Fibroblast of skin of right quadriceps (primary cell): ENCODE results near the gene ZFAND4.
"Not testable (repeated sequence)": the region's sequence is repeated elsewhere in the genome, so short reads cannot be mapped to it uniquely, and the experiment has no call there.

Experiments used
- DNase-seq: peaks from one replicate; pipeline ENCODE4 v3.0.0-alpha.2; 2013

Gene ZFAND4

GRCh38 chr10:45586028-45586824, 86.3 kb downstream of the ZFAND4 start:
- DNase-seq = no peak

DNA sequence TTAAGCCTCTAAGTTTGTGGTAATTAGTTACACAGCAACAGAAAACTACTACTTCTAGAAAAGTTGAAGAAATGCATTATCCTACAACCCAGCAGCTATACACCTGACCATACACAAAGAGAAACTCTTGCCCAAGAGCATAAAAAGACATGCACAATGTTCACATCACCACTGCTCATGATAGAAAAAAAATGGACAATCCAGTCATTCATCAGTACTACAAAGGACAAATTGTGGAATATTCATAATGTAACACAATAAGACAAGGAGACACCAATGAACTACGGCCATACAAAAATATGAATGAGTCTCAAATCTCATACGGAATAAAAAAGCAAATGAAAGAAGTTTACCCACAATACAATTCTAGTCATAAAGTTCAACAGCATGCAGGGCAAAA, 87.4 kb downstream of the ZFAND4 start:
- DNase-seq = no peak

DNA sequence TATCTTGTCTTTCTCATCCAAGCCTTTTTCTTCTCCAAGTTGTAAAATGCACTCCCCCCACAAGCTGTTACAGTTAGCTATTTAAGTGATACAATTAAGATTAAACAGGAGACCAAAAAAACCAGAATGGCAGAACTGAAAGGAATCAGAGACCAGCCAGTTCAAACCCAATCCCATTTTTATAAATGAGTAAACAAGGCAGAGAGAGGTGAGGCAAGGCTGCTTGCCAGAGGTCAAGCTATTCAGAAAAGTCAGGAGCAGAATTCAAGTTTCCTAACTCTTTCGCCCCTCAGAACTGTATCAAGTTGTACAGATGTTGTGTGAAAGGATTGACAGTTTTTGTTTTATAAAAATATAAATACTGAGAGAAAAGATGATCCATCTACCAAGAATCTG, 90.2 kb downstream of the ZFAND4 start:
- no peak for DNase-seq

GRCh38 chr10:45581582-45582385, 90.8 kb downstream of the ZFAND4 start:
- no peak for DNase-seq

DNA sequence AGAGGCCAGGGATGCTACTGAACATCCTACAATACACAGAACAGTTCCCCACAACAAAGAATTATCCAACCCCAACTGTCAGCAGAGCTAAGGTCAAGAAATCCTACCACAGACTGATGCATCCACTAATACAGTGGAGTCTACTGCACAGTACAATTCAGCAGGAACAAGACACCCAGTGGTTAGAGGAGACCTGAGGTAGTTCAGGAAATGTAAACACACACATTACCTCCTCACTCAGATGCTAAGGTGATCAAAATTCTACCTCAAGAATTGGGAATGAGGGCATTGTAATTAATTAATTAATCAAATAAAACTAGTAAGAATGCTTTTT, 91.4 kb downstream of the ZFAND4 start:
- DNase-seq = no peak

DNA sequence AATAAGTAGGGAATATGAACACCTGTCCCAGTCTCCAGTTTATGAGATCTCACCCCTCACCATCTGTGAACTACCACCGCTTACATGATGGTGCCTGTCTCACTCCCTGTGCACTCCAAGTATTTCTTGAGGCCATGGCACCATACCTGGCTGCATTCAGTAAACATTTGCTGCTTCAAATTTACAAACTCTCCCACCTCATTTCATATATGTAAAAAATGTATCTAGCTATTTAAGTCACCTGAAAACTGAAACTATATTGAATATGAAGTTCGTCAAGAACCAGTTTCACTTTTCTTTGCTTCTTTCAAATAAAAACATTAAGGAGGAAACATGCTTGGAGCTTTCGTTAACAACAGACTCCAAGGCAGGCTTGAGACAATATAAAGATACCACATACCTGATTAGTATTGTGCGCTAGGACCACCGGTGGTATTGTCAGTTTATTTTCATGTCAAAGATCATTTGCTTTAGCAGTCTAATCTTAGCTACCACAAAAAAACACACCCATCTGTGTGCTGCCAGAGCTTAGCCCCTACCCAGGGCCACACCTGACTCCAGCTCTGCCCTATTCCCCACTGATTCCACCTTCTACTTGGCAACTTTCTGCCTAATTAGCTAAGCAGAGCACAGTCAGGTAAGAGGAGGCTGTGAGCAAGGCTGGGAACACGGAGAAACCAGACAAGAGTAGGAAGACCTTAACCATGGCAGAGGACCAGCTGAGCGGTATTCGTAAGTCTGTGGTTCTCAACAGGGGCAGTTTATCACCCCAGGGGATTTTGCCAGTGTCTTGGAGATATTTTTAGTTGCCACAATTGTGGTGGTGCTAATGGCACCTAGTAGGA, 92.0 kb downstream of the ZFAND4 start:
- DNase-seq = no peak

DNA sequence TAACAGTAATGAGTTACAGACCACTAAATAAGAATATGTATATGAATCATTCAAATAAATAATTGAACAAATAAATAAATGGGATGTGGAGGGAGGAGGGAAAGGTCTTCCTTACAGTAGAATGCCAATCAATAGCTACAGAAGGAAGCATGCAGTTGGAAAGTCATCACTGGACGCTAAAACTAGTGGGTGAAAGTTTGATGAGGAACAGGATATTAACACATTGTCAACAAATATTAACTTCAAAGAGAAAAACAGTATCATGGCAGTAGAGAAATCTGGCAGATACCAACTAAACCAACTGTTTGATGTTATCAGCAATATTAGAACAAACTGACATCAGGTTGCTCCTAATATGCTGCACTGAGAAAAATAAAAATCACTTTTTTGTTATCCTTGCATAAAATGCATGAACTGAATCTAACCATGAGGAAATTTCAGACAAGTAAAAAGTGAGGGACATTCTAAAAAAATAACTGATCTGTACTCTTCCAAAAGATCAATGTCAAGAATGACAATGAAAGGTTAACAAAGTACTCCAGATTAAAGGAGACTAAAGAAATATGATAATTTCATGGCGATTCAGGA, 94.1 kb downstream of the ZFAND4 start:
- DNase-seq = no peak

- no peak for DNase-seq
Observed at GRCh38 chr10:45575966-45576597, 96.5 kb downstream of the ZFAND4 start.

DNA sequence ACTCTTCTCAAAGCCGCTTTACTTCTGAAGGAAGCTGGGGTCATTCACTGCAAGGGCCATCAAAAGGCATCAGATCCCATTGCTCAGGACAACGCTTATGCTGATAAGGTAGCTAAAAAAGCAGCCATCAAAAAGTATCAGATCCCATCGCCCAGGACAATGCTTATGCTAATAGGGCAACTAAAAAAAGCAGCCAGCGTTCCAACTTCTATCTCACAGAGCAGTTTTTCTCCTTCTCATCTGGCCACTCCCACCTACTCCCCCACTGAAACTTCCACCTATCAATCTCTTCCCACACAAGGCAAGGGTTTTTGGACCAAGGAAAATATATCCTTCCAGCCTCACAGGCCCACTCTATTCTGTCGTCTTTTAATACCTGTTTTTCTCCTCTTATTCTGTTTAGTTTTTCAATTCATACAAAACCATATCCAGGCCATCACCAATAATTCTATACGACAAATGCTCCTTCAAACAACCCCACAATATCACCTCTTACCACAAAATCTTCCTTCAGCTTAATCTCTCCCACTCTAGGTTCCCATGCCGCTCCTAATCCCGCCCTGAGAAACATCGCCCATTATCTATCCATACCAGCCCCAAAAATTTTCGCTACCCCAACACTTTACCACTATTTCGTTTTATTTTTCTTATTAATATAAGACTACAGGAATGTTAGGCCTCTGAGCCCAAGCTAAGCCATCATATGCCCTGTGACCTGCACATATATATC, 97.4 kb downstream of the ZFAND4 start:
- DNase-seq = not testable (repeated sequence)

GRCh38 chr10:45569471-45569870, 103.1 kb downstream of the ZFAND4 start:
- DNase-seq = no peak

DNA sequence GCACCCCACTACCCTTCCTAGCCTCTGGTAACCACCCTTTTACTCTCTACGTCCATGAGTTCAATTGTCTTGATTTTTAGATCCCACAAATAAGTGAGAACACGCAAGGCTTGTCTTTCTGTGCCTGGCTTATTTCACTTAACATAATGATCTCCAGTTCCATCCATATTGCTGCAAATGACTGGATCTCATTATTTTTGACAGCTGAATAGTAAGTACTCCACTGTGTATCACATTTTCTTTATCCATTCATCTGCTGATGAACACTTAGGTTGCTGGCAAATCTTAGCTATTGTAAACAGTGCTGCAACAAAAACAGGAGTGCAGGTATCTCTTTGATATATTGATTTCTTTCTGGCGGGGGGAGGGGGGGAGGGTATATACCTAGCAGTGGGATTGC, 106.2 kb downstream of the ZFAND4 start:
- no peak for DNase-seq
